Thyroid gland (tissue), 4 donors: ENCODE data around the gene ETV6. TPM values are rescaled to one million over a fixed set of nuclear protein-coding genes. Genes with fewer than 3 reads are reported as not detected.

Experiments
- DNase-seq, 2 donors: peaks; one replicate each; pipeline ENCODE4 v3.0.0-alpha.2; 2019
- H3K27ac ChIP-seq, 3 donors: fragments of 200-600 bp; sonication (generic); 1 replicate in 2 of 3; 2 replicates in 1 of 3; pipeline ENCODE4 v1.5.1; 2016 to 2019; ENCODE audit warnings: mild to moderate bottlenecking in 1 of 3, moderate library complexity in 1 of 3
- H3K27me3 ChIP-seq: fragments of 200-600 bp; sonication (generic); one replicate; pipeline ENCODE4 v1.5.1; 2019
- H3K36me3 ChIP-seq, 2 donors: fragments of 200-600 bp; sonication (generic); one replicate each; pipeline ENCODE4 v1.5.1; 2016 to 2019
- H3K4me1 ChIP-seq, 2 donors: fragments of 200-600 bp; sonication (generic); one replicate each; pipeline ENCODE4 v1.5.1; 2017 to 2019
- H3K4me3 ChIP-seq, 3 donors: fragments of 200-600 bp; sonication (generic); replicated peaks in 1 of 3; 1 replicate in 2 of 3; 2 replicates in 1 of 3; pipeline ENCODE4 v1.5.1; 2016; ENCODE audit warnings: mild to moderate bottlenecking in 1 of 3
- H3K9me3 ChIP-seq: fragments of 200-600 bp; sonication (generic); one replicate; pipeline ENCODE4 v1.5.1; 2017
- POLR2A ChIP-seq, 2 donors: fragments of 450-650 bp; IDR thresholded peaks; one replicate each; pipeline ENCODE4 v1.6.1; 2017; ENCODE audit warnings: antibody characterized with exemption in 2 of 2, mild to moderate bottlenecking in 2 of 2, moderate library complexity in 1 of 2
- WGBS, 2 donors: methylation state at CpG; one replicate each; pipeline ENCODE4 v1.1.5; 2017; 5-methylcytosine and 5-hydroxymethylcytosine counted together
- intact Hi-C: fragments of 100-400 bp; cut with DNase I; formaldehyde crosslinking; loops from one replicate; pipeline ENCODE4 v1.15.1; 2023
- total RNA-seq, 4 donors: library from RNA; depleted of rRNA; stranded (reverse); fragments of >200 nt; gene quantifications; one replicate each; pipeline ENCODE4 v1.2.3, GENCODE V29; 2016
- TF ChIP-seq, protein P1 (sequence below), 6 experiments: fragments of 200-600 bp in 3 of 6; fragments of 450-650 bp in 3 of 6; sonication (generic) in 3 of 6; IDR thresholded peaks; one replicate each; pipeline ENCODE4 v1.5.1; 2016 to 2019; ENCODE audit warnings: antibody characterized with exemption in 6 of 6, mild to moderate bottlenecking in 2 of 6, inconsistent platforms in 1 of 6, moderate library complexity in 1 of 6

The ETV6 gene
- total RNA-seq, 4 donors from 2014 or later: 16.6 to 35.6 (median 17.2) TPM

DNA sequence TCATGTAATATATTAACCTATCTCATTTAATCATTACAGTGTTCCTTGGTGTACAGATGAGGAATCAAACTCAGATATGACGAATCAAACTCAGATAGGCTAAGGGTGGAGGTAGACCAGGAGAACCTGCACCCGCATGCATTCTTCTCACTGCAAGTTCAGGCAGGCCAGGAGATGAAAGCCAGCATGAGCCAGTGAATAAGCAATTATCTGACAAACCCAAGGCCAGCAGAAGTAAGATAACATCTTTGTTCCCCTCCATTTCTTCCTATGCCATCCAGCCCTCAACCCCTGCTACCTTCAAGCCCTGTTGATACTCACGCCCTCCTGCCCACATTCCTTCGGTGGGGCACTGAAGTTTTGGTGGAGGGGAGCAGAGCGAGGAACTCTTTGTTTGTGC, 152.2 kb downstream of the ETV6 start:
- Histone ChIP-seq H3K27ac (no peak overlapping the region), H3K36me3 (no peaks in the 10 kb centered on the region), H3K27me3 (no peaks in the 10 kb centered on the region), H3K4me3 (no peak overlapping the region), H3K9me3 (no peaks in the 10 kb centered on the region), H3K4me1 (peaks cover 0 to 6% of the 10 kb centered on the region in 2 donors)
- 65 to 77% methylated on average over 5 of the region's 5 CpGs for WGBS, 2 donors
- intact Hi-C loops: no loop called here
- DNase-seq: no peak
- TF ChIP-seq POLR2A (IDR thresholded peaks at IDR 0.05): no peak
- TF ChIP-seq, protein P1, sequence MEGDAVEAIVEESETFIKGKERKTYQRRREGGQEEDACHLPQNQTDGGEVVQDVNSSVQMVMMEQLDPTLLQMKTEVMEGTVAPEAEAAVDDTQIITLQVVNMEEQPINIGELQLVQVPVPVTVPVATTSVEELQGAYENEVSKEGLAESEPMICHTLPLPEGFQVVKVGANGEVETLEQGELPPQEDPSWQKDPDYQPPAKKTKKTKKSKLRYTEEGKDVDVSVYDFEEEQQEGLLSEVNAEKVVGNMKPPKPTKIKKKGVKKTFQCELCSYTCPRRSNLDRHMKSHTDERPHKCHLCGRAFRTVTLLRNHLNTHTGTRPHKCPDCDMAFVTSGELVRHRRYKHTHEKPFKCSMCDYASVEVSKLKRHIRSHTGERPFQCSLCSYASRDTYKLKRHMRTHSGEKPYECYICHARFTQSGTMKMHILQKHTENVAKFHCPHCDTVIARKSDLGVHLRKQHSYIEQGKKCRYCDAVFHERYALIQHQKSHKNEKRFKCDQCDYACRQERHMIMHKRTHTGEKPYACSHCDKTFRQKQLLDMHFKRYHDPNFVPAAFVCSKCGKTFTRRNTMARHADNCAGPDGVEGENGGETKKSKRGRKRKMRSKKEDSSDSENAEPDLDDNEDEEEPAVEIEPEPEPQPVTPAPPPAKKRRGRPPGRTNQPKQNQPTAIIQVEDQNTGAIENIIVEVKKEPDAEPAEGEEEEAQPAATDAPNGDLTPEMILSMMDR (IDR thresholded peaks at IDR 0.05): no peak

- Histone ChIP-seq H3K4me1 (no peaks in the 10 kb centered on the region), H3K27ac (no peak overlapping the region), H3K27me3 (no peaks in the 10 kb centered on the region), H3K9me3 (no peaks in the 10 kb centered on the region), H3K4me3 (no peak overlapping the region), H3K36me3 (no peaks in the 10 kb centered on the region)
- intact Hi-C loops: no loop called here
- DNase-seq: no peak
- TF ChIP-seq POLR2A (IDR thresholded peaks at IDR 0.05): no peak
- TF ChIP-seq, protein P1 (IDR thresholded peaks at IDR 0.05): no peak
- WGBS, 2 donors: 91 to 97% methylated on average over 1 of the region's 1 CpG
These were observed 154.7 kb downstream of the ETV6 start for GRCh38 chr12:11804130-11804529.

- intact Hi-C loops: no loop called here
- 82 to 85% methylated on average over 3 of the region's 3 CpGs for WGBS, 2 donors
These were observed 155.6 kb downstream of the ETV6 start for GRCh38 chr12:11805043-11805442.

DNA sequence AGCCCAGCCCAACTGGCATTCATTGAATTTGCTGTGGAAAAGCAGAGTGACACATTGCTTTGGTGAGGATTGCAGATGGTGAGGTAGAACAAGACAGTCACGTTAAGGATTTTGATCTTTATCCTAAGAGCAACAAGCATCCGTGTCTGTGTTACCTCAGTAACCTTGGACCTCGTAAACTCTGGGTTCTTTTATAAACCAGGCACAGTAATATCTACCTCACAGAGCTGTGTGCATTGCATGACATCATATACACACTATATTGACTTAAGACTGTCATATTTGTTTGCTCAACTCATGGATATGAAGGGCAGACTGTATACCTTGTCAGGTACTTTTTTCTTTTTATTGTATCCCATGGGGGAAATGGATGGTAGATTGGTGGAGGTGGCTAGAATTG, 156.2 kb downstream of the ETV6 start:
- H3K27me3 ChIP-seq: no peaks in the 10 kb centered on the region
- H3K36me3 ChIP-seq: no peaks in the 10 kb centered on the region
- DNase-seq: no peak
- intact Hi-C loops: no loop called here
- no peak overlapping the region for H3K27ac ChIP-seq
- WGBS, 2 donors: 93 to 95% methylated on average over 3 of the region's 3 CpGs
- H3K4me1 ChIP-seq: peaks cover 1 to 4% of the 10 kb centered on the region in 2 donors
- H3K4me3 ChIP-seq: no peak overlapping the region
- no peaks in the 10 kb centered on the region for H3K9me3 ChIP-seq
- no peak for TF ChIP-seq POLR2A (IDR thresholded peaks at IDR 0.05)
- TF ChIP-seq, protein P1 (IDR thresholded peaks at IDR 0.05): no peak

More at GRCh38 chr12:11805043-11805442, 155.6 kb downstream of the ETV6 start:
- Histone ChIP-seq H3K4me3 (no peak overlapping the region), H3K9me3 (no peaks in the 10 kb centered on the region), H3K36me3 (no peaks in the 10 kb centered on the region), H3K27me3 (no peaks in the 10 kb centered on the region), H3K4me1 (no peaks in the 10 kb centered on the region), H3K27ac (no peak overlapping the region)
- DNase-seq: no peak
- TF ChIP-seq, protein P1 (IDR thresholded peaks at IDR 0.05): no peak
- no peak for TF ChIP-seq POLR2A (IDR thresholded peaks at IDR 0.05)

DNA sequence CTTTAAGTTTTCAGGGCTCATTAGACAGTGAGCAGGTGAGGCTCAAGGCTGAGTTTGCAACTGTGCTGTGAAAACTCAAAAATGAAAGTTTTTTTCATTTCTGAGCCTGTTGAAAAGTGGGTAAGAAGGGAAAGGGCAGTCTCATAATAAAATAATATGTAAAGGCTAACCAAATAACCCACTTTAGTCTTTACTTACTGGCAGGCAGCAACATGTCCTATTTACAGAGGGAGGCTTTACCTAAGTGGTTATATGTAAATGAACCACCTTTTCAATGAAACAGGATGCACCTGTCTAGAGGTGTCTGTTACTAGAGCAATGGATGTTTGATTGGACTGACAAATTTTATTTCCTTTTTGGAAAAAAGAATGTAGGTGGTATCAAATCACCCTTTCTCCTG, 158.0 kb downstream of the ETV6 start:
- no peak overlapping the region for H3K27ac ChIP-seq
- no peak for DNase-seq
- no peak overlapping the region for H3K4me3 ChIP-seq
- H3K4me1 ChIP-seq: peaks cover 19 to 22% of the 10 kb centered on the region in 2 donors
- H3K36me3 ChIP-seq: no peaks in the 10 kb centered on the region
- H3K9me3 ChIP-seq: no peaks in the 10 kb centered on the region
- H3K27me3 ChIP-seq: no peaks in the 10 kb centered on the region
- TF ChIP-seq, protein P1 (IDR thresholded peaks at IDR 0.05): no peak
- TF ChIP-seq POLR2A (IDR thresholded peaks at IDR 0.05): no peak
- intact Hi-C loops: no loop called here
